ENCODE data around the gene AK2. TPM values are rescaled to one million over a fixed set of nuclear protein-coding genes. Genes with fewer than 3 reads are reported as not detected.

AK2 gene
- polyA plus RNA-seq, 3 donors, result 68.8 to 180 (median 162) TPM

DNA sequence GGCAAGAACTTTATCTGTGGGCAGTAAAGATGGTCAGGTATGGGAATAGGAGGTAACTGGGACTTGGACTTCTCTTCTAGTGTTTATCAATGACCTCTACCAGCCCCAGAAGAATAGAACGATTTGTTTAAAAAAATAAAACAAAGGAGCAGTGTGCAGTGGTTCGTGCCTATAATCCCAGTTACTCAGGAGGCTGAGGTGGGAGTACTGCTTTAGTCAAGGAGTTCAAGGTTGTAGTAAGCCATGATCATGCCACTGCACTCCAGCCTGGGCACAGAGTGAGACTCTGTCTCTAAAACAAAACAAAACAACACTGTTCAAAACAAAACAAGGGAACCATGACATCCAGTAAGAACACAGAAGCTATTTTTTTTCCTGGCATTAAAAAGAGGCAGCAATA, 76.3 kb downstream of the AK2 start:
- WGBS (ENCODE audit: insufficient coverage), result no CpG with 5 or more reads among the region's 2 CpGs
- intact Hi-C loops (cut with micrococcal nuclease), result loop anchor here in 1 of 2 donors (5.0 kb wide), 2 partner anchors 47 to 77 kb away; partner anchors contain the start of gene AK2

DNA sequence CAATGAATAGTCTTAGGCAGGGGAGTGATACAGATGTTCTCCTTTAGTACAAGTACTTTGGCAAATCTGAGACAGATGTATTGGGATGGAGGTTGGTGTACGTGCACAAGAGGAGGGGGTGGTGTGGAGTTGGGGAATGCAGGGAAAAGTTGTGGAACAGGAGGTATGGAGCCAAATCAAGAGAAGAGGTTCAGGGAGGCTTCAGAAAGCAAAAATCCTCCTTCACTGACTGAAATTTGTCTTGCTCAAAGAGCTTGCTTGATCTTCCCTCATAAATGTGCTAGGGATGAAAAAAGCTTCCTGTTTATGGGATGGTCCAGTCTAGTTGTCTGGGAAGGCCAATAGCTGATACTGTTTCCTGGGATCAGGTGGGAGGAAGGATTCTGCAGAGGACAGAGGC, 77.9 kb downstream of the AK2 start:
- Histone ChIP-seq H3K4me1 (ENCODE audit: control insufficient read depth in 1 of 2, insufficient read depth in 2 of 2, low read length in 2 of 2) (peaks cover 20 to 41% of the 10 kb centered on the region in 2 donors), H3K4me3 (replicated peaks in 1 of 3; ENCODE audit: low read depth in 2 of 3, low read length in 3 of 3) (no peak overlapping the region), H4K20me1 (ENCODE audit: insufficient read depth, low read length) (peaks cover 100% of the 10 kb centered on the region), H3K9me3 (replicated peaks in 1 of 2; ENCODE audit: control insufficient read depth in 1 of 2, insufficient read depth in 1 of 2, low read length in 2 of 2) (no peaks in the 10 kb centered on the region), H3K4me2 (replicated peaks; ENCODE audit: extremely low read depth, low read length, poor library complexity, severe bottlenecking) (no peak overlapping the region), H3K36me3 (replicated peaks in 1 of 2; ENCODE audit: control insufficient read depth in 1 of 2, insufficient read depth in 2 of 2, low read length in 2 of 2) (peaks cover 5 to 23% of the 10 kb centered on the region in 2 donors), H3K27me3 (ENCODE audit: control insufficient read depth in 2 of 2, insufficient read depth in 2 of 2, low read length in 2 of 2) (no peaks in the 10 kb centered on the region), H2AFZ (ENCODE audit: insufficient read depth, low read depth, low read length, poor library complexity, severe bottlenecking) (no peak overlapping the region), H3K9ac (ENCODE audit: insufficient read depth, low read length, poor library complexity, severe bottlenecking) (no peak overlapping the region), H3K27ac (ENCODE audit: low read depth in 1 of 2, low read length in 2 of 2) (no peak overlapping the region), H3K79me2 (ENCODE audit: insufficient read depth, low read length) (peaks cover 100% of the 10 kb centered on the region)
- intact Hi-C loops (cut with micrococcal nuclease), result no loop called here
- DNase-seq, result no peak
- TF ChIP-seq, protein P1, sequence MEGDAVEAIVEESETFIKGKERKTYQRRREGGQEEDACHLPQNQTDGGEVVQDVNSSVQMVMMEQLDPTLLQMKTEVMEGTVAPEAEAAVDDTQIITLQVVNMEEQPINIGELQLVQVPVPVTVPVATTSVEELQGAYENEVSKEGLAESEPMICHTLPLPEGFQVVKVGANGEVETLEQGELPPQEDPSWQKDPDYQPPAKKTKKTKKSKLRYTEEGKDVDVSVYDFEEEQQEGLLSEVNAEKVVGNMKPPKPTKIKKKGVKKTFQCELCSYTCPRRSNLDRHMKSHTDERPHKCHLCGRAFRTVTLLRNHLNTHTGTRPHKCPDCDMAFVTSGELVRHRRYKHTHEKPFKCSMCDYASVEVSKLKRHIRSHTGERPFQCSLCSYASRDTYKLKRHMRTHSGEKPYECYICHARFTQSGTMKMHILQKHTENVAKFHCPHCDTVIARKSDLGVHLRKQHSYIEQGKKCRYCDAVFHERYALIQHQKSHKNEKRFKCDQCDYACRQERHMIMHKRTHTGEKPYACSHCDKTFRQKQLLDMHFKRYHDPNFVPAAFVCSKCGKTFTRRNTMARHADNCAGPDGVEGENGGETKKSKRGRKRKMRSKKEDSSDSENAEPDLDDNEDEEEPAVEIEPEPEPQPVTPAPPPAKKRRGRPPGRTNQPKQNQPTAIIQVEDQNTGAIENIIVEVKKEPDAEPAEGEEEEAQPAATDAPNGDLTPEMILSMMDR (IDR thresholded peaks at IDR 0.05), result no peak
- Mint-ChIP-seq H3K27me3 (ENCODE audit: low read depth in 3 of 3) (peaks cover 0 to 3% (median 0%) of the 10 kb centered on the region in 3 donors), H3K4me1 (peaks cover 43% of the 10 kb centered on the region), H3K36me3 (peaks cover 33 to 57% of the 10 kb centered on the region in 2 donors), H3K27ac (peak overlapping the region in 1 of 7 donors; percentile 35), H3K4me3 (no peak overlapping the region), H3K9me3 (no peaks in the 10 kb centered on the region)
- WGBS (ENCODE audit: insufficient coverage), result no CpG with 5 or more reads among the region's 1 CpG

More for the DNA sequence above, 76.3 kb downstream of the AK2 start:
- Mint-ChIP-seq H3K27me3 (ENCODE audit: low read depth in 3 of 3) (peaks cover 0 to 3% (median 0%) of the 10 kb centered on the region in 3 donors), H3K4me3 (peak overlapping the region in 1 of 2 donors; percentile 18), H3K36me3 (peaks cover 26 to 43% of the 10 kb centered on the region in 2 donors), H3K27ac (peak overlapping the region in 3 of 7 donors; percentile 10 to 50 (median 40)), H3K9me3 (peaks cover 0 to 2% (median 0%) of the 10 kb centered on the region in 7 donors), H3K4me1 (peaks cover 46% of the 10 kb centered on the region)
- TF ChIP-seq, protein P1 (IDR thresholded peaks at IDR 0.05), result no peak
- peaks cover 26 to 44% of the 10 kb centered on the region in 2 donors for H3K4me1 ChIP-seq (ENCODE audit: control insufficient read depth in 1 of 2, insufficient read depth in 2 of 2, low read length in 2 of 2)
- H4K20me1 ChIP-seq (ENCODE audit: insufficient read depth, low read length), result peaks cover 88% of the 10 kb centered on the region
- H3K9me3 ChIP-seq (replicated peaks in 1 of 2; ENCODE audit: control insufficient read depth in 1 of 2, insufficient read depth in 1 of 2, low read length in 2 of 2), result no peaks in the 10 kb centered on the region
- DNase-seq, result no peak
- no peak overlapping the region for H2AFZ ChIP-seq (ENCODE audit: insufficient read depth, low read depth, low read length, poor library complexity, severe bottlenecking)
- H3K79me2 ChIP-seq (ENCODE audit: insufficient read depth, low read length), result peaks cover 88% of the 10 kb centered on the region
- H3K4me3 ChIP-seq (replicated peaks in 1 of 3; ENCODE audit: low read depth in 2 of 3, low read length in 3 of 3), result no peak overlapping the region
- H3K9ac ChIP-seq (ENCODE audit: insufficient read depth, low read length, poor library complexity, severe bottlenecking), result no peak overlapping the region
- peaks cover 5 to 23% of the 10 kb centered on the region in 2 donors for H3K36me3 ChIP-seq (replicated peaks in 1 of 2; ENCODE audit: control insufficient read depth in 1 of 2, insufficient read depth in 2 of 2, low read length in 2 of 2)
- H3K4me2 ChIP-seq (replicated peaks; ENCODE audit: extremely low read depth, low read length, poor library complexity, severe bottlenecking), result no peak overlapping the region
- no peak overlapping the region for H3K27ac ChIP-seq (ENCODE audit: low read depth in 1 of 2, low read length in 2 of 2)
- no peaks in the 10 kb centered on the region for H3K27me3 ChIP-seq (ENCODE audit: control insufficient read depth in 2 of 2, insufficient read depth in 2 of 2, low read length in 2 of 2)

Other genes with a start within 250 kb of the AK2 start
- 10 to 100 TPM; 38.1 to 42.7 (median 39.8) TPM for gene YARS1, start 219.5 kb downstream of the AK2 start, polyA plus RNA-seq
- 10 to 100 TPM in 1 of 3 donors, 1 to 10 TPM in 2; 6.6 to 17.4 (median 7.1) TPM for gene S100PBP, start 219.2 kb downstream of the AK2 start, polyA plus RNA-seq
- gene FNDC5, start 166.0 kb downstream of the AK2 start, polyA plus RNA-seq, result not detected
- gene HPCA, start 150.4 kb downstream of the AK2 start, polyA plus RNA-seq, result not detected
- gene TMEM54, start 135.5 kb downstream of the AK2 start, polyA plus RNA-seq, result under 1 TPM in 1 of 3 donors, not detected in 2; 0.08 TPM
- gene RNF19B, start 72.1 kb downstream of the AK2 start, polyA plus RNA-seq, result 100 to 1,000 TPM in 1 of 3 donors, 1 to 10 TPM in 2; 4.1 to 106 (median 5.8) TPM
- gene AZIN2, start 44.3 kb upstream of the AK2 start, polyA plus RNA-seq, result under 1 TPM in 2 of 3 donors, not detected in 1; 0.03 to 0.89 TPM
- gene TRIM62, start 145.2 kb upstream of the AK2 start, polyA plus RNA-seq, result 1 to 10 TPM; 1.7 to 8.1 (median 2.1) TPM
- 10 to 100 TPM; 11.4 to 18.9 (median 13.5) TPM for gene ZNF362, start 219.6 kb upstream of the AK2 start, polyA plus RNA-seq

All from CD14-positive monocyte (primary cell).